Trophoblast cell (in vitro differentiated cells and primary cell): ENCODE results near the gene SSH3.

Source experiments
- DNase-seq, 2 donors: peaks; one replicate each; pipeline ENCODE4 v3.0.0-alpha.2; 2016
- H2AFZ ChIP-seq: 2 replicates; pipeline ENCODE4 v1.6.1; 2013; ENCODE audit warnings: low read length, moderate library complexity, mild to moderate bottlenecking; ENCODE audit not compliant: insufficient read depth, poor library complexity
- H2AK5ac ChIP-seq: 2 replicates; pipeline ENCODE4 v1.6.1; 2013; ENCODE audit warnings: mild to moderate bottlenecking, low read length
- H2BK120ac ChIP-seq: 2 replicates; pipeline ENCODE4 v1.6.1; 2013; ENCODE audit warnings: low read length, mild to moderate bottlenecking, moderate library complexity; ENCODE audit not compliant: insufficient read depth, poor library complexity
- H2BK12ac ChIP-seq: 2 replicates; pipeline ENCODE4 v1.6.1; 2013; ENCODE audit warnings: mild to moderate bottlenecking, low read length, moderate library complexity
- H2BK5ac ChIP-seq: 2 replicates; pipeline ENCODE4 v1.6.1; 2013; ENCODE audit warnings: low read length, low read depth, moderate library complexity, mild to moderate bottlenecking; ENCODE audit not compliant: poor library complexity
- H3K14ac ChIP-seq: 2 replicates; pipeline ENCODE4 v1.6.1; 2013; ENCODE audit warnings: mild to moderate bottlenecking, low read length
- H3K18ac ChIP-seq: 2 replicates; pipeline ENCODE4 v1.6.1; 2013; ENCODE audit warnings: mild to moderate bottlenecking, low read length
- H3K23ac ChIP-seq: 2 replicates; pipeline ENCODE4 v1.6.1; 2013; ENCODE audit warnings: low read length
- H3K27ac ChIP-seq: 2 replicates; pipeline ENCODE4 v1.5.1; 2013; ENCODE audit warnings: low read depth, mild to moderate bottlenecking, inconsistent platforms, low read length, moderate library complexity
- H3K27me3 ChIP-seq: 2 replicates; pipeline ENCODE4 v1.6.1; 2013; ENCODE audit warnings: inconsistent platforms, mild to moderate bottlenecking, low read length, moderate library complexity; ENCODE audit not compliant: insufficient read depth
- H3K36me3 ChIP-seq, 2 experiments: 1 replicate in 1 of 2; 2 replicates in 1 of 2; pipeline ENCODE4 v1.6.1; 2013; ENCODE audit warnings: low read length in 2 of 2, mild to moderate bottlenecking in 2 of 2, moderate library complexity in 1 of 2; ENCODE audit not compliant: insufficient read depth in 2 of 2, control insufficient read depth in 1 of 2
- H3K4ac ChIP-seq: 2 replicates; pipeline ENCODE4 v1.6.1; 2013; ENCODE audit warnings: low read depth, mild to moderate bottlenecking, low read length, moderate library complexity
- H3K4me1 ChIP-seq, 2 experiments: 1 replicate in 1 of 2; 2 replicates in 1 of 2; pipeline ENCODE4 v1.6.1; 2013; ENCODE audit warnings: low read length in 2 of 2, mild to moderate bottlenecking in 2 of 2, moderate library complexity in 1 of 2; ENCODE audit not compliant: insufficient read depth in 2 of 2, control insufficient read depth in 1 of 2
- H3K4me2 ChIP-seq: 2 replicates; pipeline ENCODE4 v1.6.1; 2013; ENCODE audit warnings: inconsistent platforms, mild to moderate bottlenecking, low read length, moderate library complexity
- H3K4me3 ChIP-seq: 2 replicates; pipeline ENCODE4 v1.5.1; 2013; ENCODE audit warnings: mild to moderate bottlenecking, low read depth, low read length, inconsistent platforms
- H3K79me1 ChIP-seq: one replicate; pipeline ENCODE4 v1.6.1; 2013; ENCODE audit warnings: low read length
- H3K79me2 ChIP-seq: 2 replicates; pipeline ENCODE4 v1.6.1; 2013; ENCODE audit warnings: low read length, mild to moderate bottlenecking; ENCODE audit not compliant: control insufficient read depth, insufficient read depth, poor library complexity
- H3K9ac ChIP-seq: 2 replicates; pipeline ENCODE4 v1.6.1; 2013; ENCODE audit warnings: mild to moderate bottlenecking, low read length
- H3K9me3 ChIP-seq: 2 replicates; pipeline ENCODE4 v1.6.1; 2013; ENCODE audit warnings: low read depth, mild to moderate bottlenecking, control low read depth, inconsistent platforms, low read length; ENCODE audit not compliant: insufficient read depth
- H4K12ac ChIP-seq: 2 replicates; pipeline ENCODE4 v1.6.1; 2013; ENCODE audit warnings: low read depth, mild to moderate bottlenecking, low read length, moderate library complexity
- H4K8ac ChIP-seq: 2 replicates; pipeline ENCODE4 v1.6.1; 2013; ENCODE audit warnings: low read depth, mild to moderate bottlenecking, low read length, moderate library complexity
- H4K91ac ChIP-seq: one replicate; pipeline ENCODE4 v1.6.1; 2013; ENCODE audit warnings: low read depth, mild to moderate bottlenecking, low read length, moderate library complexity
- WGBS: extraction: QIAGEN DNeasy Blood & Tissue Kit; methylation state at CpG from one replicate; pipeline ENCODE4 v1.1.7; 2013; ENCODE audit warnings: missing lambda C conversion rate; ENCODE audit not compliant: insufficient read length, insufficient coverage; ENCODE audit errors: extremely low coverage; 5-methylcytosine and 5-hydroxymethylcytosine counted together

SSH3 gene

DNA sequence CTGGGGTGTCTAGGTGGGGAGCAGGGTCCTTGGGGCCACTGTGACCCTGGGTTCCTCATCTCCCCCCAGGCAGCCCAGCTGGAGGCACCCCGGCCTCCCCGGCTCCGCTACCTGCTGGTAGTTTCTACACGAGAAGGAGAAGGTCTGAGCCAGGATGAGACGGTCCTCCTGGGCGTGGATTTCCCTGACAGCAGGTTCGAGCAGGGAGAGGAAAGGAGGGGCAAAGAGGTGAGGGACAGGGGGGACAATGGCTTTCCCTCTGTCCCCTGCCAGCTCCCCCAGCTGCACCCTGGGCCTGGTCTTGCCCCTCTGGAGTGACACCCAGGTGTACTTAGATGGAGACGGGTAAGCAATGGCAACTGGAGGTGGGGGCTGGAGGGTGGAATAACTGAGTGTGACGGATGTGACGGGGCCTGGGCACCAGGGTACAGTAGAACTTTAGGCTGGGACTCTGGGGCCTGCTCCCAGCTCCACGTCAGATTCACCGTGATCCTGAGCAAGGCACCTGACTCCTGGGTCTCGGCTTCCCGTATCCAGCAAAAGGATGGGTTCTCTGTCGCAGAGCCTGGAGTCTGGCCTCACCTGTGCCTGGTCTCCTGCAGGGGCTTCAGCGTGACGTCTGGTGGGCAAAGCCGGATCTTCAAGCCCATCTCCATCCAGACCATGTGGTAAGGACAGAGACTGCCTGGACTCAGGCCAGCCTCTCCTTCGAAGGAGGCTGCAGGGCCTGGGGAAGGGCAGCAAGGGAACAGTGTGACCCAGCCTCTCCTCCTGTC, 3.6 kb downstream of the SSH3 start:
- Histone ChIP-seq H4K8ac (no peak overlapping the region), H3K4me1 (peaks cover 20 to 28% of the 10 kb centered on the region in 2 experiments), H3K79me2 (peaks cover 10% of the 10 kb centered on the region), H3K9me3 (no peaks in the 10 kb centered on the region), H3K79me1 (peaks cover 22% of the 10 kb centered on the region), H3K36me3 (peaks cover 49 to 55% of the 10 kb centered on the region in 2 experiments), H2AK5ac (no peak overlapping the region), H2BK12ac (no peak overlapping the region), H3K23ac (no peak overlapping the region), H2AFZ (no peak overlapping the region), H4K12ac (no peak overlapping the region), H2BK120ac (no peak overlapping the region), H3K4me3 (no peak overlapping the region), H3K18ac (no peak overlapping the region), H4K91ac (no peak overlapping the region), H3K4ac (no peak overlapping the region), H3K4me2 (no peak overlapping the region), H3K14ac (no peak overlapping the region), H2BK5ac (no peak overlapping the region), H3K27me3 (no peaks in the 10 kb centered on the region), H3K27ac (no peak overlapping the region), H3K9ac (no peak overlapping the region)
- no CpG with 5 or more reads among the region's 19 CpGs for WGBS
- no peak for DNase-seq

DNA sequence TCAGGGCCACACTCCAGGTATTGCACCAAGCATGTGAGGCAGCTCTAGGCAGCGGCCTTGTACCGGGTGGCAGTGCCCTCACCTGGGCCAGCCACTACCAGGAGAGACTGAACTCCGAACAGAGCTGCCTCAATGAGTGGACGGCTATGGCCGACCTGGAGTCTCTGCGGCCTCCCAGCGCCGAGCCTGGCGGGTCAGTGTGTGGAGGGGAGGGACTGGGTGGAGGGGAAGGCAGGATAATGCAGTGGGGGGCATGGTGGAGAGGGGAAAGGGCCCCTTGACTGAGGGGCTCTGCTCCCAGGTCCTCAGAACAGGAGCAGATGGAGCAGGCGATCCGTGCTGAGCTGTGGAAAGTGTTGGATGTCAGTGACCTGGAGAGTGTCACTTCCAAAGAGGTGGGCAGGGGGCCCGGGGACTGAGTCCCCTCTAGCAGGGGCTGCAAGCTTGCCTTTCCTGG, 4.2 kb downstream of the SSH3 start:
- Histone ChIP-seq H3K18ac (no peak overlapping the region), H2AK5ac (no peak overlapping the region), H4K8ac (no peak overlapping the region), H4K12ac (no peak overlapping the region), H4K91ac (no peak overlapping the region), H3K14ac (no peak overlapping the region), H2BK12ac (no peak overlapping the region), H3K9me3 (no peaks in the 10 kb centered on the region), H3K27ac (no peak overlapping the region), H2BK5ac (no peak overlapping the region), H3K4me1 (peaks cover 18 to 27% of the 10 kb centered on the region in 2 experiments), H3K79me2 (peaks cover 10% of the 10 kb centered on the region), H3K36me3 (peaks cover 43 to 49% of the 10 kb centered on the region in 2 experiments), H3K79me1 (peaks cover 19% of the 10 kb centered on the region), H3K9ac (no peak overlapping the region), H3K27me3 (no peaks in the 10 kb centered on the region), H3K4me3 (no peak overlapping the region), H3K4ac (no peak overlapping the region), H3K4me2 (no peak overlapping the region), H2AFZ (no peak overlapping the region), H2BK120ac (no peak overlapping the region), H3K23ac (no peak overlapping the region)
- WGBS = no CpG with 5 or more reads among the region's 12 CpGs
- no peak for DNase-seq

DNA sequence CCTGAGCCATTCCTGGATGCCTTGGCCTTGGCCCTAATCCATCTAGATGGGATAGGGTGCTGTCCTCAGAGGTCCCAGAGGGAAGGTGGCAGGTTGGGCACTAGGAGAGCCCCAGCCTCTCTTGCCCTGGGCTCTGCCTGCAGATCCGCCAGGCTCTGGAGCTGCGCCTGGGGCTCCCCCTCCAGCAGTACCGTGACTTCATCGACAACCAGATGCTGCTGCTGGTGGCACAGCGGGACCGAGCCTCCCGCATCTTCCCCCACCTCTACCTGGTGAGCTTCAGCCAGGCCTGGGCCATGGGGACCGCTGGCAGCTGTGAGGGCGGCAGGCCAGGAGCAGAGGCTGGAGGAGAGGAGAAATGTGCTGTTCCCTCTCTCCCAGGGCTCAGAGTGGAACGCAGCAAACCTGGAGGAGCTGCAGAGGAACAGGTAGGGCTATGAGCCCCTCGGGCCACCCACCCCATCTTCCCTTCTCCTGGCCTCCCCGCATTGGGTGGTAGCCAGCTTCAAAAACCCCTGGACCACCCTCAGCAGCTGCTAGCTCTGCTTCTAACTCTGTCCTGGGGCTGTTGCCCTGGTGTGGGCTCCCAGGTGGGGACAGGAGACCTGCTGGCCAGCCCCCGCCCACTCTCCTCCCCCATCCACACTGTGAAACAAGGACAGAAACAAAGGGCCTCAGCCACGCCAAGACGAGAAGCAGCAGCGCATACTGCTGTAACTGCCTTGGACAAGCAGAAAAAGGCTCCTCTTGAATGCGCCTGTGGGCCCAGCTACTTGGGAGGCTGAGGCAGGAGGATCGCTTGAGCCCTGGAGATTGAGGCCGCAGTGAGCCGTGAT, 4.9 kb downstream of the SSH3 start:
- Histone ChIP-seq H3K36me3 (peaks cover 43 to 49% of the 10 kb centered on the region in 2 experiments), H2BK12ac (no peak overlapping the region), H3K9ac (no peak overlapping the region), H3K79me1 (peaks cover 17% of the 10 kb centered on the region), H2BK5ac (no peak overlapping the region), H4K91ac (no peak overlapping the region), H2BK120ac (no peak overlapping the region), H3K4me3 (no peak overlapping the region), H2AFZ (no peak overlapping the region), H3K4me1 (peaks cover 19 to 27% of the 10 kb centered on the region in 2 experiments), H3K23ac (no peak overlapping the region), H3K14ac (no peak overlapping the region), H3K18ac (no peak overlapping the region), H4K12ac (no peak overlapping the region), H3K9me3 (no peaks in the 10 kb centered on the region), H3K4me2 (no peak overlapping the region), H3K27ac (no peak overlapping the region), H4K8ac (no peak overlapping the region), H3K79me2 (peaks cover 10% of the 10 kb centered on the region), H2AK5ac (no peak overlapping the region), H3K4ac (no peak overlapping the region), H3K27me3 (no peaks in the 10 kb centered on the region)
- peak in 1 of 2 donors; percentile 18 for DNase-seq
- WGBS = no CpG with 5 or more reads among the region's 20 CpGs

DNA sequence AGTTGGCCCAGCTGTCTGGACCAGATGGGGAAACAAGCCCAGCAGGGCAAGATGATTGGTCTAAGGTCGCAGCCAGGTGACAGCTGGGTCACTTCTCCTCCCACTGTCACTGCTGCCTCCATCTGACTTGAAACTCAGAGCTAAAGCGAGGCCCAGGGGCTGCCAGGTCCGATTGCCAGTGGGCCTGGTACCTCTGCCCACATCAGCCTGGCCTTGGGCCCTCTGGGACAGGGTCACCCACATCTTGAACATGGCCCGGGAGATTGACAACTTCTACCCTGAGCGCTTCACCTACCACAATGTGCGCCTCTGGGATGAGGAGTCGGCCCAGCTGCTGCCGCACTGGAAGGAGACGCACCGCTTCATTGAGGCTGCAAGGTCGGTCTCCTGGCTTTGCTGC, 5.8 kb downstream of the SSH3 start:
- H3K27ac ChIP-seq = no peak overlapping the region
- H3K14ac ChIP-seq = no peak overlapping the region
- H4K8ac ChIP-seq = no peak overlapping the region
- no peak overlapping the region for H3K23ac ChIP-seq
- H3K9me3 ChIP-seq = no peaks in the 10 kb centered on the region
- H3K18ac ChIP-seq = no peak overlapping the region
- DNase-seq = no peak
- no peak overlapping the region for H2BK120ac ChIP-seq
- no peak overlapping the region for H2BK5ac ChIP-seq
- peaks cover 4% of the 10 kb centered on the region for H3K79me2 ChIP-seq
- peaks cover 43 to 49% of the 10 kb centered on the region in 2 experiments for H3K36me3 ChIP-seq
- H3K4ac ChIP-seq = no peak overlapping the region
- H3K79me1 ChIP-seq = peaks cover 8% of the 10 kb centered on the region
- no peak overlapping the region for H3K4me2 ChIP-seq
- no peaks in the 10 kb centered on the region for H3K27me3 ChIP-seq
- no peak overlapping the region for H3K4me3 ChIP-seq
- H3K4me1 ChIP-seq = peaks cover 17 to 27% of the 10 kb centered on the region in 2 experiments
- H2AFZ ChIP-seq = no peak overlapping the region
- no peak overlapping the region for H2AK5ac ChIP-seq
- no CpG with 5 or more reads among the region's 11 CpGs for WGBS
- no peak overlapping the region for H2BK12ac ChIP-seq
- no peak overlapping the region for H4K91ac ChIP-seq
- H4K12ac ChIP-seq = no peak overlapping the region
- H3K9ac ChIP-seq = no peak overlapping the region
